ENCODE data around the gene ABHD17B. TPM values are rescaled to one million over a fixed set of nuclear protein-coding genes. Genes with fewer than 3 reads are reported as not detected.
"Not testable (repeated sequence)": the region's sequence is repeated elsewhere in the genome, so short reads cannot be mapped to it uniquely, and the experiment has no call there.

Gene ABHD17B
- total and polyA plus RNA-seq, 10 of the 15 experiments (the other 5 are each of a cell fraction or from before 2014, with no cell fraction given) = 3.5 to 21.4 (median 16.6) TPM

DNA sequence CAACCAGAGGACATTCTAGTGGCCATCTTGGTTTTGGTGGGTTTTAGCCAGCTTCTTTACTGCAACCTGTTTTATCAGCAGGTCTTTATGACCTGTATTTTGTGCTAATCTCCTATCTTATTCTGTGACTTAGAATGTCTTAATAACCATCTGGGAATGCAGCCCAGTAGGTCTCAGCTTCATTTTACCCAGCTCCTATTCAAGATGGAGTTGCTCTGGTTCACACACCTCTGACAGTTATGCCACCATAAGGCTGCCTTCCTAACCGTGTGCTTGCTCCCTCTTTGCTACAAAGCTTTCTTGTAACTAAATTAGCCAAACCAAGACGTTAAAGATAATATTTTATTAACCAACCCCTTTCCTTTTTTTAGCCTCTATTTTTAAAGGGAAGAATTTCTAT is 43.7 kb upstream of the ABHD17B start:
- H4K20me1 ChIP-seq (ENCODE audit: control insufficient read depth, insufficient read depth); H3K4me3 ChIP-seq; H3K9me3 ChIP-seq (replicated peaks; ENCODE audit: control insufficient read depth, insufficient read depth, low read length); in situ Hi-C loops (cut with MboI); H3K27ac ChIP-seq (ENCODE audit: control insufficient read depth, insufficient read depth); intact Hi-C loops (cut with micrococcal nuclease; ENCODE audit: unreplicated experiment); H3K79me2 ChIP-seq (ENCODE audit: control insufficient read depth, insufficient read depth, low read length); H3K4me1 ChIP-seq (ENCODE audit: control insufficient read depth, insufficient read depth, low read length); ATAC-seq; DNase-seq (ENCODE audit: low read depth, low spot score); BruUV-seq (replicated peaks); H3K36me3 ChIP-seq (ENCODE audit: control insufficient read depth in 2 of 2, insufficient read depth in 2 of 2, low read length in 1 of 2); H3K9ac ChIP-seq (ENCODE audit: control insufficient read depth, insufficient read depth, low read length); H3K27me3 ChIP-seq (replicated peaks in 1 of 2; ENCODE audit: control insufficient read depth in 2 of 2, insufficient read depth in 2 of 2, low read length in 1 of 2); H2AFZ ChIP-seq (ENCODE audit: control insufficient read depth, low read depth, low read length); H3K4me2 ChIP-seq (ENCODE audit: control insufficient read depth, insufficient read depth); FAIRE-seq: not testable (repeated sequence)
- TF ChIP-seq, protein P1, sequence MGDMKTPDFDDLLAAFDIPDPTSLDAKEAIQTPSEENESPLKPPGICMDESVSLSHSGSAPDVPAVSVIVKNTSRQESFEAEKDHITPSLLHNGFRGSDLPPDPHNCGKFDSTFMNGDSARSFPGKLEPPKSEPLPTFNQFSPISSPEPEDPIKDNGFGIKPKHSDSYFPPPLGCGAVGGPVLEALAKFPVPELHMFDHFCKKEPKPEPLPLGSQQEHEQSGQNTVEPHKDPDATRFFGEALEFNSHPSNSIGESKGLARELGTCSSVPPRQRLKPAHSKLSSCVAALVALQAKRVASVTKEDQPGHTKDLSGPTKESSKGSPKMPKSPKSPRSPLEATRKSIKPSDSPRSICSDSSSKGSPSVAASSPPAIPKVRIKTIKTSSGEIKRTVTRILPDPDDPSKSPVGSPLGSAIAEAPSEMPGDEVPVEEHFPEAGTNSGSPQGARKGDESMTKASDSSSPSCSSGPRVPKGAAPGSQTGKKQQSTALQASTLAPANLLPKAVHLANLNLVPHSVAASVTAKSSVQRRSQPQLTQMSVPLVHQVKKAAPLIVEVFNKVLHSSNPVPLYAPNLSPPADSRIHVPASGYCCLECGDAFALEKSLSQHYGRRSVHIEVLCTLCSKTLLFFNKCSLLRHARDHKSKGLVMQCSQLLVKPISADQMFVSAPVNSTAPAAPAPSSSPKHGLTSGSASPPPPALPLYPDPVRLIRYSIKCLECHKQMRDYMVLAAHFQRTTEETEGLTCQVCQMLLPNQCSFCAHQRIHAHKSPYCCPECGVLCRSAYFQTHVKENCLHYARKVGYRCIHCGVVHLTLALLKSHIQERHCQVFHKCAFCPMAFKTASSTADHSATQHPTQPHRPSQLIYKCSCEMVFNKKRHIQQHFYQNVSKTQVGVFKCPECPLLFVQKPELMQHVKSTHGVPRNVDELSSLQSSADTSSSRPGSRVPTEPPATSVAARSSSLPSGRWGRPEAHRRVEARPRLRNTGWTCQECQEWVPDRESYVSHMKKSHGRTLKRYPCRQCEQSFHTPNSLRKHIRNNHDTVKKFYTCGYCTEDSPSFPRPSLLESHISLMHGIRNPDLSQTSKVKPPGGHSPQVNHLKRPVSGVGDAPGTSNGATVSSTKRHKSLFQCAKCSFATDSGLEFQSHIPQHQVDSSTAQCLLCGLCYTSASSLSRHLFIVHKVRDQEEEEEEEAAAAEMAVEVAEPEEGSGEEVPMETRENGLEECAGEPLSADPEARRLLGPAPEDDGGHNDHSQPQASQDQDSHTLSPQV (IDR thresholded peaks at IDR 0.05) = peak; percentile 66; the same call in 1 of the 2 replicates
- ChIA-PET POLR2A (interaction anchor here (1.2 to 1.9 kb wide), 2 partner anchors 36 to 40 kb away, joined by 3 to 4 read pairs; no protein-coding TSS in a partner anchor), CTCF (interaction anchor here (1.0 to 1.3 kb wide), 2 partner anchors 27 to 40 kb away, joined by 3 read pairs; no protein-coding TSS in a partner anchor), RAD21 (ENCODE audit: unreplicated experiment) (interaction anchor here (1.4 kb wide), 1 partner anchor 326 kb away, joined by 3 read pairs; no protein-coding TSS in a partner anchor), SMC1A (ENCODE audit: uncharacterized antibody, unreplicated experiment) (interaction anchor here (1.2 to 1.8 kb wide), 3 partner anchors 29 to 67 kb away, joined by 3 to 6 read pairs (median 5); no protein-coding TSS in a partner anchor)
- 95% methylated on average over 2 of the region's 2 CpGs for WGBS (ENCODE audit: insufficient coverage, insufficient replicate concordance, low lambda C conversion rate, missing lambda C conversion rate)
